Measurements from ENCODE around the gene MYBPHL. TPM values are rescaled to one million over a fixed set of nuclear protein-coding genes. Genes with fewer than 3 reads are reported as not detected.

Gene MYBPHL
- total RNA-seq, 2 donors from 2014 or later, result 220 to 239 TPM

DNA sequence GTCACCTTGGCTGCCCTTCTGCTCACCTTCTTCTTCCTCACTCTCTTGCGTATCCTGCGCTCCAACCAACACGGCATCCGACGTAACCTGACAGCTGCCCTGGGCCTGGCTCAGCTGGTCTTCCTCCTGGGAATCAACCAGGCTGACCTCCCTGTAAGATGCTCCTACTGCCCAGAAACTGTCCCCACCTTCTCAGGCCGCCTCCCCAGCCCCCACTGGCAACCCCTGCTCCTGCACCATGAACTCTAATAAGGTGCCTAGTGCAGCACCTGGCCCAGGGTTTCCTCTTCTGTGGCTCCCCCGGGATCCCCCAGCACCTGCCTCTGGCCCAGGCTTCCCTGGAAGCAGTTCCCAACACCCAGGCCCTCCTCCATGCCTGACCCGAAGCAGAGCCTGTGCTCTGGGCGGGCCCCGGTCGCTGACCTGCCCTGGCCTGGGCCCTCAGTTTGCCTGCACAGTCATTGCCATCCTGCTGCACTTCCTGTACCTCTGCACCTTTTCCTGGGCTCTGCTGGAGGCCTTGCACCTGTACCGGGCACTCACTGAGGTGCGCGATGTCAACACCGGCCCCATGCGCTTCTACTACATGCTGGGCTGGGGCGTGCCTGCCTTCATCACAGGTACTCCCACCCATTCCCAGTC lies 36.7 kb downstream of the MYBPHL start:
- no peak for ATAC-seq
- intact Hi-C loops (cut with DNase I), result loop anchor here in 1 of 2 donors (10.0 kb wide), 1 partner anchor 265 kb away; the partner anchor contains the start of gene GPR61
- DNase-seq, result no peak

DNA sequence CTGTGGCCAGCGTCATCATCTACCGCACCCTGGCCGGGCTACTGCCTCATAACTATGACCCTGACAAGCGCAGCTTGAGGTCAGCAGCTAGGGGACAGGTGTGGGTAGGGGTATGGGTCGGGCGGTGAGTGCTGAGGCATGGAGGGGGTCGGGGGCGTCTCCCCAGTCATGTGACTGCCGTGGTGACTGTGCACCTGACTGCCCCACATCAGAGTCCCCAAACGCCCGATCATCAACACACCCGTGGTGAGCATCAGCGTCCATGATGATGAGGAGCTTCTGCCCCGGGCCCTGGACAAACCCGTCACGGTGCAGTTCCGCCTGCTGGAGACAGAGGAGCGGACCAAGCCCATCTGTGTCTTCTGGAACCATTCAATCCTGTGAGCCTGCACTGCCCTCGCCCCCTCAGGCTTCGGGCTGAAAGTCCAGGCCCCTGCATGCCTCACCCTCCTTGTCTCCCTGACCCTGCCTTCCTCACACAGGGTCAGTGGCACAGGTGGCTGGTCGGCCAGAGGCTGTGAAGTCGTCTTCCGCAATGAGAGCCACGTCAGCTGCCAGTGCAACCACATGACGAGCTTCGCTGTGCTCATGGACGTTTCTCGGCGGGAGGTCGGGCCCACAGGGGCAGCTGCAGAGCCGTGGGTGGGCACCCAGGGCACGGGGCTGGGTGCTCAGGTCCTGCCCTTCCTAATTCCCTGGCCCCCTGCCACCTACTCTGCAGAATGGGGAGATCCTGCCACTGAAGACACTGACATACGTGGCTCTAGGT lies 37.4 kb downstream of the MYBPHL start:
- DNase-seq, result no peak
- intact Hi-C loops (cut with DNase I), result loop anchor here in 1 of 2 donors (10.0 kb wide), 1 partner anchor 265 kb away; the partner anchor contains the start of gene GPR61

DNA sequence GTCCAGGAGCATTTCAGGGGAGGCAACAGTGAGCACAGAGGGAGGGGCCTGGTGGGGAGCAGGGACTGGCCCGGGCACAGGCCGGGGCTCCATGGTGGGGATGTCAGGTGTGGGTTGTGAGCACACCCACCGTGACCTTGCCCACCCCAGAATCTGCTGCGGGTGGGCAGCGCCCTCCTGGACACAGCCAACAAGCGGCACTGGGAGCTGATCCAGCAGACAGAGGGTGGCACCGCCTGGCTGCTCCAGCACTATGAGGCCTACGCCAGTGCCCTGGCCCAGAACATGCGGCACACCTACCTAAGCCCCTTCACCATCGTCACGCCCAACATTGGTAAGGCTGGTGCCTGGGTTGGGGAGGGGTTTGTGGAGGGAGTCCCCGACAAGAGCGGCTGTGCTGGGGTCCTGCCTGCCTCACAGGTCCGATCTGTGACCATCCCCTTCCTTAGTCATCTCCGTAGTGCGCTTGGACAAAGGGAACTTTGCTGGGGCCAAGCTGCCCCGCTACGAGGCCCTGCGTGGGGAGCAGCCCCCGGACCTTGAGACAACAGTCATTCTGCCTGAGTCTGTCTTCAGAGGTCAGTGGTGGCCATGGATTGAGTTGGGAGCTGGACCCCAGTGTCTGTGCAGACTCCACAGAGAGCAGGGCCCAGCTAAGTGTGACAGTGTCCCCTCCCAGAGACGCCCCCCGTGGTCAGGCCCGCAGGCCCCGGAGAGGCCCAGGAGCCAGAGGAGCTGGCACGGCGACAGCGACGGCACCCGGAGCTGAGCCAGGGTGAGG lies 38.2 kb downstream of the MYBPHL start:
- DNase-seq (no peak), ATAC-seq (no peak)
- intact Hi-C loops (cut with DNase I), result loop anchor here in 1 of 2 donors (10.0 kb wide), 1 partner anchor 266 kb away; the partner anchor contains the start of gene GPR61

More for the DNA sequence above, 37.4 kb downstream of the MYBPHL start:
- ATAC-seq, result no peak

DNA sequence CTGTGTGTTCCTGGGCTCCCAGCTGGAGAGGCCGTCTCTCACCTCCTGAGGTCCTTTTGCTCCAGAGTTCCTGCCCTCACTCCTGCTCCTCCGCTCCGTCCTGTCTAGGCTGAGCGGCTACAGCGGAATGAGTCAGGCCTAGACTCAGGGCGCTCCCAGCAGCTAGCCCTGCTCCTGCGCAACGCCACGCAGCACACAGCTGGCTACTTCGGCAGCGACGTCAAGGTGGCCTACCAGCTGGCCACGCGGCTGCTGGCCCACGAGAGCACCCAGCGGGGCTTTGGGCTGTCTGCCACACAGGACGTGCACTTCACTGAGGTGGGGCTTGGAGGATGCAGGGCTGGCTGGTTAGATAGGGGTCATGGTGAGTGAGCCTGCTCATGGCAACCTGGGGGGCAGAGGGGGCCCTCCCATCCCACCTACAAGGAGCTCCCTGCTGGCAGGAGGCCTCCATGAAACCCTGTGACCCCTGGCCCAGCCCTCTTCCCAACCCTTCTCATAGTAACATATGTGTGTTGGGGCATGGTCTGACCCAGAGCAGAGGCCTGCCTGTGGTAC lies 39.0 kb downstream of the MYBPHL start:
- intact Hi-C loops (cut with DNase I), result loop anchor here in 1 of 2 donors (10.0 kb wide), 1 partner anchor 267 kb away; the partner anchor contains the start of gene GPR61
- DNase-seq, result no peak
- no peak for ATAC-seq

DNA sequence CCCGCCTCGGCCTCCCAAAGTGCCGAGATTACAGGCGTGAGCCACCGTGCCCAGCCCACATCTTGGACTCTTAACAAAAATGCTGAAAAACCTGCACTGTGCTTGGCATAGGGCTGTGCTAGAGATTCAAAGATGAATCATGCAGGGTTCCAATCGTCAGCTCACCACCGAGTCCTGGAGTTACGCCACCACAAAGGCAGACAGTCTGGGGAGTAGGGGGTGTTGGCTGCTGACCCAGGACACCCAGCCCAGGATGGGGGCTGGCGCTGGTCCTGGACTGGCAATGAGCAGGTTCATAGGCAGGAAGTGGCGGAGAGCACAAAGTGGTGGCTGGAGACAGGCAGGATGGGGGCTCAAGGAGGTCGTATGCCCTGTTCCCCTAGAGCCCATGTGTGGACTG lies 39.8 kb downstream of the MYBPHL start:
- DNase-seq (no peak), ATAC-seq (no peak)
- intact Hi-C loops (cut with DNase I), result loop anchor here in 1 of 2 donors (10.0 kb wide), 1 partner anchor 268 kb away; the partner anchor contains the start of gene GPR61

DNA sequence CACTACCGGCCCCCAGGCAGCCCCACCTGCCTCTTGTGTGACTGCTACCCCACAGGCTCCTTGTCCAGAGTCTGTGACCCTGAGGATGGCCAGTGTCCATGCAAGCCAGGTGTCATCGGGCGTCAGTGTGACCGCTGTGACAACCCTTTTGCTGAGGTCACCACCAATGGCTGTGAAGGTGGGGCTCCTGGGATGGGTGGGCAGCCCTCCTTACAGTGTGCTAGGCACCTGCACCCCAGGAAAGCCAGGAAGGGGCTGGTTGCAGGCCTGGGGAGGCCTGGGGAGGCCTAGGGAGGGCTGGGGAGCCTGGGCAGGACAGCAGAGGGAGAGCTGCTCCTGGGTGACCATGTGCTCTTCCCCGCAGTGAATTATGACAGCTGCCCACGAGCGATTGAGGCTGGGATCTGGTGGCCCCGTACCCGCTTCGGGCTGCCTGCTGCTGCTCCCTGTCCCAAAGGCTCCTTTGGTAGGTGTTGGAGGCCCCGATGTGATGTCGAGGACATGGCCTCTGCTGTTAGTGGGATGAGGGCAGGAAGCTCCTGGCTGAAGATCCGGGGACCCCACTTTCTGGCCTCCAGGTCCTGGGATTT lies 41.0 kb downstream of the MYBPHL start:
- DNase-seq (no peak), ATAC-seq (no peak)
- intact Hi-C loops (cut with DNase I), result loop anchor here in 1 of 2 donors (10.0 kb wide), 1 partner anchor 269 kb away; the partner anchor contains the start of gene GPR61

DNA sequence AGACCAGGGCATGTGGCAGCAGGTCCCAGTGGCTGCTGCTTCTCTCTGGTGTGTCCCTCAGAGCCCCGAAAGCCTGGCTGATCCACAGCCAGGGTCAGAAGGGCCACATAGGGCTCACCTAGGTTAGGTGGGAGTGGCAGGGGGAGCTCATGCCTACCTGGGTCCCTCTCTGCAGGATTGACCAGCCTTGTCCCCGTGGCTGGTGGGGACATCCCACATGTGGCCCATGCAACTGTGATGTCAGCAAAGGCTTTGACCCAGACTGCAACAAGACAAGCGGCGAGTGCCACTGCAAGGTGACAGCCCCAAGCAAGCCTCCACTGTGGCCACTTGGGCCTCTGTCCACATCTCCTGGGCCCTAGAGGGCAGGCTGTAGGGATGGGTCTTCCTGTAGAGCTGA lies 41.8 kb downstream of the MYBPHL start:
- ATAC-seq (no peak), DNase-seq (no peak)
- intact Hi-C loops (cut with DNase I), result loop anchor here in 1 of 2 donors (10.0 kb wide), 1 partner anchor 270 kb away; the partner anchor contains the start of gene GPR61

DNA sequence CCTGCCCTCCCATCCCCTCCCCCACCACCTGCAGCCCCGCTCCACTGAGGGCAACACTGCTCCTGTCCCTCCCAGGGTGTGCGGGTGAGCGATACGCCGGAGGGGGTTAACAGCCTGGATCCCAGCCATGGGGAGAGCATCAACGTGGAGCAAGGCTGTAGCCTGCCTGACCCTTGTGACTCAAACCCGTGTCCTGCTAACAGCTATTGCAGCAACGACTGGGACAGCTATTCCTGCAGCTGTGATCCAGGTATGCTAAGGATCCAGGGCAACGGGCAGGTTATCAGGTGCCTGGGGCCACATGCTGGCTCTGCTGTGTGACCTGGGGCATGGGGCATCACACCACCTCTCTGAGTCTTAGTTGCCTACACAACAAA lies 42.4 kb downstream of the MYBPHL start:
- intact Hi-C loops (cut with DNase I), result loop anchor here in 1 of 2 donors (5.0 to 10.0 kb wide), 2 partner anchors 133 to 270 kb away; partner anchors contain the start of genes GPR61 and SORT1
- ATAC-seq (no peak), DNase-seq (no peak)

DNA sequence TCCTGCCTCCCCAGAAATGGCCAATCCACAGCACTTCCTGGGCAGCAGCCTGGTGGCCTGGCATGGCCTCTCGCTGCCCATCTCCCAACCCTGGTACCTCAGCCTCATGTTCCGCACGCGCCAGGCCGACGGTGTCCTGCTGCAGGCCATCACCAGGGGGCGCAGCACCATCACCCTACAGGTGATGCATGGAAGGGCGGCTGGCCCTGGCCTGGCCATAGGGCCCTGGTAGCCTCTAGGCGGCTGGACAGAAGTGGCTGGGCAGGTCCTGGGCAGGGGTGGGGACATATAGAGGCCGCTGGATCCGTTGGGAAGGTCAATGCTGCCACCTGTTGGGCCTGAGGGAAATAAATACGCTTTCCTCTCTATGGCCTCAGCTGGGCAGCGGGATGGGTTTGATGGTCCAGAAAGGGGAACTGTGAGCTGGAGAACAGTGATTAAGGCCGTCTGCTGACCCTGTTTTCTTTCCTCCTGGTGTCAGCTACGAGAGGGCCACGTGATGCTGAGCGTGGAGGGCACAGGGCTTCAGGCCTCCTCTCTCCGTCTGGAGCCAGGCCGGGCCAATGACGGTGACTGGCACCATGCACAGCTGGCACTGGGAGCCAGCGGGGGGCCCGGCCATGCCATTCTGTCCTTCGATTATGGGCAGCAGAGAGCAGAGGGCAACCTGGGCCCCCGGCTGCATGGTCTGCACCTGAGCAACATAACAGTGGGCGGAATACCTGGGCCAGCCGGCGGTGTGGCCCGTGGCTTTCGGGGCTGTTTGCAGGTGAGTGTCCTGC lies 43.0 kb downstream of the MYBPHL start:
- DNase-seq (peak; percentile 87), ATAC-seq (peak; percentile 84 to 89)
- intact Hi-C loops (cut with DNase I), result loop anchor here in 1 of 2 donors (5.0 to 10.0 kb wide), 2 partner anchors 134 to 271 kb away; partner anchors contain the start of genes GPR61 and SORT1

DNA sequence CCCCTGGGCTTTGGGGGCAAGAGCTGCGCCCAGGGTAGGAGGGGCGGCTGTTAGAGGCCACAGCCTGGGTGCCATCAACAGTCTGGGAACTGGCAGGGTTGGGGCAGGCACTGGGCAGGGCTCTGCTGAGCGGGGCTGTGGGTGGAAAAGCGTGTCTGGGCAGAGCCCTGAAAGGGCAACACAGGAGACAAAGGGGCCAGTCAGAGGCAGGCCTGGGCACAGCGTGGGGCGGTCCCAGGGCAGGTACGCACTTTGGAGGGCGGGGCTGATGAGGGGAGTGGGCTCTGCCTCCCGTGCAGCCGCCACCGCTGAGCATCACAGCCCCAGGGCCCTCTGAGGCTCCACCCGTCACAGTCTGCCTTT lies 43.6 kb downstream of the MYBPHL start:
- ATAC-seq, result peak in 1 of 2 donors; percentile 16
- intact Hi-C loops (cut with DNase I), result loop anchor here in 1 of 2 donors (5.0 to 10.0 kb wide), 2 partner anchors 134 to 272 kb away; partner anchors contain the start of genes GPR61 and SORT1
- DNase-seq, result no peak

DNA sequence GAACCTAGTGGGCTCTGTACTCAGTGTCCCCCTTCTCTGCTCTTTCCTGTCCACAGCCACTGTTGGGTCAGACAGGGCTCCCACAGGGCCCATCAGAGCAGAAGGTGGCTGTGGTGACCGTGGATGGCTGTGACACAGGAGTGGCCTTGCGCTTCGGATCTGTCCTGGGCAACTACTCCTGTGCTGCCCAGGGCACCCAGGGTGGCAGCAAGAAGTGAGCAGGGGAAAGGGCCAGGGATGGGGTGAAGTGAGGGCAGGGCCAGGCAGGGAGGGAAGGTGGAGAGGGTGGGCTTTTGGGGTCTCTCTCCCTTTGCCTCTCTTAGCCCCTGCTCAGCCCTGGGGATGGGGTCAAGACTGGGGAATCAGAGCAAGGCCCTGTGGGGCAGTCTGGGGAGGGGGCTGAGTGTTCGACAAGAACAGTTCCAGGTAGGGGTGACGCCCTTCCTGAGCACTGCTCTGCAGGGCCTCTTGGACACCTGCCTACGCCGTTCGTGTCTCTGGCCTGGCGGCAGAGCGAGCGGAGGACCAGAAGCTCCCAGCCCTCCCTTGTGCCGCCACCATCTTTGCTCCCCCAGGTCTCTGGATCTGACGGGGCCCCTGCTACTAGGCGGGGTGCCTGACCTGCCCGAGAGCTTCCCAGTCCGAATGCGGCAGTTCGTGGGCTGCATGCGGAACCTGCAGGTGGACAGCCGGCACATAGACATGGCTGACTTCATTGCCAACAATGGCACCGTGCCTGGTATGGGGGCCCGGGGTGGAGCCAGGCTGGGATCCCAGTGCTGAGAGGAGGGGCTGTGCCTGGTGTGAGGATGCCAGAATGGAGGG lies 44.4 kb downstream of the MYBPHL start:
- no peak for ATAC-seq
- no peak for DNase-seq

DNA sequence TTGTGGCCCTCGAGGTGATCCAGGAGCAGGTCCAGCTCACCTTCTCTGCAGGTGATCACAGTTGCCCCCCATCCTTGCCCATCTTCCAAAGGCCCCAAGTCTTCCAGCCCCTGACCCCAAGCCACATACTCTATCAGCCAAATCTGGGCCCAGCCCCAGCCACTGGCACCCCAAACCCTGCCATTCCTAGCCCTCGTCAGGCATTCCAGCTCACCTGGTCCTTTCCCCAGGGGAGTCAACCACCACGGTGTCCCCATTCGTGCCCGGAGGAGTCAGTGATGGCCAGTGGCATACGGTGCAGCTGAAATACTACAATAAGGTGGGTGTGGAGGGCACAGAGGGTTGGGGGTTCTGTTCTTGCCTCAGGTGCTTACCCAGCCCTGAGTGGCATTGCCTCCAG lies 45.2 kb downstream of the MYBPHL start:
- DNase-seq (no peak), ATAC-seq (no peak)
- intact Hi-C loops (cut with DNase I), result loop anchor here in 1 of 2 donors (5.0 to 10.0 kb wide), 2 partner anchors 136 to 273 kb away; partner anchors contain the start of genes GPR61 and SORT1

More for the DNA sequence above, 44.4 kb downstream of the MYBPHL start:
- intact Hi-C loops (cut with DNase I), result loop anchor here in 1 of 2 donors (5.0 to 10.0 kb wide), 2 partner anchors 135 to 272 kb away; partner anchors contain the start of genes GPR61 and SORT1

DNA sequence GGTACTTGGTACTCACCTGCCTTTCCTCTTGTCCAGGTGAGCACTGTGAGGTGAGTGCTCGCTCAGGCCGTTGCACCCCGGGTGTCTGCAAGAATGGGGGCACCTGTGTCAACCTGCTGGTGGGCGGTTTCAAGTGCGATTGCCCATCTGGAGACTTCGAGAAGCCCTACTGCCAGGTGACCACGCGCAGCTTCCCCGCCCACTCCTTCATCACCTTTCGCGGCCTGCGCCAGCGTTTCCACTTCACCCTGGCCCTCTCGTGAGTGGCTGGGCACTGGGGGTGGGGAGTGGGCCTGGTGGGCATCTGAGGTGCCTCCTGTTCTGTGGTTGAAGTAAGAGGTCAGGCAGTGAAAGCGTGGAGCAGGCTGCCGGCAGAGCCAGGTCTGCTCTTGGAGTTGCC lies 45.8 kb downstream of the MYBPHL start:
- intact Hi-C loops (cut with DNase I), result loop anchor here in 1 of 2 donors (5.0 to 10.0 kb wide), 2 partner anchors 136 to 274 kb away; partner anchors contain the start of genes GPR61 and SORT1
- no peak for ATAC-seq
- DNase-seq, result no peak

DNA sequence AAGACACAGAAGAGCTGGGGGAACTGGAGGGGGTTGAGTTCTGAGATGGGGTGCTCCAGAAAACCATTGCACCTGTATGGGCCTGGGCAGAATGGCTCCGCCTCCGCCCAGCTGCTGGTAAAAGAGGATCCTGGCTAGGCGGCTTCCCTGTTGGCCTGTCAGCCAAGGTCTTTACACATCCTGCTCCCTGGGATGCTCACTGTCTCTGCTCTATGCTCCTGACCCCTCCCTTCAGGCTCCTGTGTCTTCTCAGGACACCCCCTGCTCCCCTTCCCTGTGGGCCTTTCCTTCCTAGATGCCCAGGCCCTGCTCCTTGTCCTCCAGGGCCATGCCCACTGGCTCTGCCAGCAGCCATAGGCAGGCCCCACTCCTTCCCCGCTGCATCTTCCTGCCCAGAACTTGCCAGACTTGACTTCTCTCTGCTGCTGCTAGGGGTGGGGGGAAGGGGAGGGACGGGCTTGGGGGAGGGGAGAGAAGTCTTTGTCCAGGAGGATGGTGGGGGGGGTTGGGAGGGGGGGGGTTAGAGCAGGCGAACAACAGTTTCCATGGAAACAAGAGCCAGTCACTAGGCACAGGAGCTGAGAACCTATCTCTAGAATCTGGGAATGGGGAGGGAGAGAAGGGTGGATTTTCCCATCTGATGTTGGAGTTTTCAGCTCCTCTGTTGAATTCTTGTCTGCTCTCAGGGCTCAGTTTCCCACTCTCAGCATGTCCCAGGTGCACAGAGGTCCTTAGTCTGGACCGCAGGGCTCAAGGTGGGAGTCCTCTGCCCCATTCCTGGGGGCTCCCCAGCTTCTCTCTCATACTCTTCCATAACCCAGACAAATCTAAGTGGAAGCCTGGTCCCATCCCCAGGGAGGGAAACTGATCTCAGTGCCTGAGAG lies 46.9 kb downstream of the MYBPHL start:
- no peak for ATAC-seq
- intact Hi-C loops (cut with DNase I), result loop anchor here in 1 of 2 donors (5.0 to 10.0 kb wide), 2 partner anchors 137 to 275 kb away; partner anchors contain the start of genes GPR61 and SORT1
- DNase-seq, result no peak
